CD14-positive monocyte (primary cell): ENCODE measurements around the gene STXBP6. TPM values are rescaled to one million over a fixed set of nuclear protein-coding genes. Genes with fewer than 3 reads are reported as not detected.
A peak's percentile ranks its signal among the peaks of the same experiment; 100 is the strongest.

ENCODE experiments used
- DNase-seq, 3 donors: peaks; one replicate each; pipeline ENCODE4 v3.0.0-alpha.2; 2011 to 2022
- H2AFZ ChIP-seq: 2 replicates; pipeline ENCODE4 v1.6.0; 2012; ENCODE audit warnings: mild to moderate bottlenecking, low read depth, low read length, inconsistent platforms; ENCODE audit not compliant: insufficient read depth, poor library complexity, severe bottlenecking
- H3K27ac ChIP-seq, 2 donors: 1 replicate in 1 of 2; 2 replicates in 1 of 2; pipeline ENCODE4 v1.5.1; 2012 to 2013; ENCODE audit warnings: low read length in 2 of 2, control low read depth in 1 of 2, inconsistent platforms in 1 of 2, low read depth in 1 of 2, mild to moderate bottlenecking in 1 of 2
- H3K27me3 ChIP-seq, 2 donors: one replicate each; pipeline versions ENCODE4 v1.6.0 to v1.6.1; 2011 to 2013; ENCODE audit warnings: low read length in 2 of 2; ENCODE audit not compliant: control insufficient read depth in 2 of 2, insufficient read depth in 2 of 2
- H3K36me3 ChIP-seq, 2 donors: replicated peaks in 1 of 2; 1 replicate in 1 of 2; 2 replicates in 1 of 2; pipeline versions ENCODE4 v1.5.1 to v1.6.1; 2012 to 2013; ENCODE audit warnings: low read length in 2 of 2, control low read depth in 1 of 2, inconsistent platforms in 1 of 2, mild to moderate bottlenecking in 1 of 2; ENCODE audit not compliant: insufficient read depth in 2 of 2, control insufficient read depth in 1 of 2
- H3K4me1 ChIP-seq, 2 donors: 1 replicate in 1 of 2; 2 replicates in 1 of 2; pipeline versions ENCODE4 v1.5.1 to v1.6.1; 2012 to 2013; ENCODE audit warnings: low read length in 2 of 2, control low read depth in 1 of 2, inconsistent platforms in 1 of 2, mild to moderate bottlenecking in 1 of 2, moderate library complexity in 1 of 2; ENCODE audit not compliant: insufficient read depth in 2 of 2, control insufficient read depth in 1 of 2
- H3K4me2 ChIP-seq: replicated peaks from 2 replicates; pipeline ENCODE3; 2012; ENCODE audit warnings: low read length, moderate library complexity, mild to moderate bottlenecking; ENCODE audit not compliant: poor library complexity, severe bottlenecking; ENCODE audit errors: extremely low read depth
- H3K4me3 ChIP-seq, 3 experiments: fragments of 200-600 bp in 1 of 3; sonication (generic) in 1 of 3; replicated peaks in 1 of 3; 1 replicate in 2 of 3; 2 replicates in 1 of 3; pipeline ENCODE4 v1.5.1; 2011 to 2013; ENCODE audit warnings: low read length in 3 of 3, mild to moderate bottlenecking in 3 of 3, control low read depth in 2 of 3, low read depth in 2 of 3, inconsistent platforms in 1 of 3, moderate library complexity in 1 of 3
- H3K79me2 ChIP-seq: 2 replicates; pipeline ENCODE4 v1.6.0; 2012; ENCODE audit warnings: mild to moderate bottlenecking, control low read depth, inconsistent platforms, low read length, moderate library complexity; ENCODE audit not compliant: insufficient read depth
- H3K9ac ChIP-seq: 2 replicates; pipeline ENCODE4 v1.6.0; 2017; ENCODE audit warnings: low read length, mild to moderate bottlenecking; ENCODE audit not compliant: insufficient read depth, poor library complexity, severe bottlenecking
- H3K9me3 ChIP-seq, 2 donors: replicated peaks in 1 of 2; 1 replicate in 1 of 2; 2 replicates in 1 of 2; pipeline versions ENCODE4 v1.5.1 to v1.6.1; 2012 to 2013; ENCODE audit warnings: low read length in 2 of 2, control low read depth in 1 of 2; ENCODE audit not compliant: control insufficient read depth in 1 of 2, insufficient read depth in 1 of 2
- H4K20me1 ChIP-seq: 2 replicates; pipeline ENCODE4 v1.6.0; 2012; ENCODE audit warnings: mild to moderate bottlenecking, low read length, control low read depth, moderate library complexity; ENCODE audit not compliant: insufficient read depth
- H3K27ac Mint-ChIP-seq, 7 donors: one replicate each; pipeline ENCODE4 v1.8.0; 2020; ENCODE audit warnings: mild to moderate bottlenecking in 7 of 7, mixed read lengths in 7 of 7, moderate library complexity in 6 of 7, inconsistent platforms in 2 of 7
- H3K27me3 Mint-ChIP-seq, 3 donors: one replicate each; pipeline ENCODE4 v1.8.0; 2021 to 2022; ENCODE audit warnings: low read depth in 3 of 3, mild to moderate bottlenecking in 3 of 3, mixed read lengths in 3 of 3, moderate library complexity in 3 of 3, inconsistent platforms in 1 of 3
- H3K36me3 Mint-ChIP-seq, 2 donors: one replicate each; pipeline ENCODE4 v1.8.0; 2020; ENCODE audit warnings: mixed read lengths in 2 of 2, inconsistent platforms in 1 of 2, mild to moderate bottlenecking in 1 of 2
- H3K4me1 Mint-ChIP-seq: one replicate; pipeline ENCODE4 v1.8.0; 2020; ENCODE audit warnings: mild to moderate bottlenecking, mixed read lengths
- H3K4me3 Mint-ChIP-seq, 2 donors: one replicate each; pipeline ENCODE4 v1.8.0; 2020; ENCODE audit warnings: mild to moderate bottlenecking in 2 of 2, mixed read lengths in 2 of 2, moderate library complexity in 1 of 2
- H3K9me3 Mint-ChIP-seq, 7 donors: one replicate each; pipeline ENCODE4 v1.8.0; 2020 to 2022; ENCODE audit warnings: mixed read lengths in 7 of 7, mild to moderate bottlenecking in 6 of 7, moderate library complexity in 6 of 7, inconsistent platforms in 2 of 7
- CTCF ChIP-seq: fragments of 200-600 bp; IDR thresholded peaks from one replicate; pipeline ENCODE4 v1.8.0; 2022; ENCODE audit warnings: antibody characterized with exemption, mild to moderate bottlenecking
- WGBS: methylation state at CpG from one replicate; pipeline ENCODE4 v1.1.5; 2013; ENCODE audit warnings: missing lambda C conversion rate; ENCODE audit not compliant: insufficient coverage; 5-methylcytosine and 5-hydroxymethylcytosine counted together
- intact Hi-C, 2 donors: fragments of 100-400 bp; cut with micrococcal nuclease; formaldehyde crosslinking; loops; one replicate each; pipeline versions ENCODE4 v1.15.0 to v1.15.1; 2023
- polyA plus RNA-seq, 3 donors: library from polyadenylated mRNA; depleted of rRNA in 1 of 3; unstranded in 2 of 3; stranded (reverse) in 1 of 3; fragments of 300-500 nt in 2 of 3; fragments of >200 nt in 1 of 3; fragmentation: Illumina TruSeq in 2 of 3; gene quantifications; 1 replicate in 2 of 3; 2 replicates in 1 of 3; pipeline ENCODE4 v1.2.3, GENCODE V29; 2012 to 2021

STXBP6 gene
- polyA plus RNA-seq, 3 donors = 0.05 to 0.25 (median 0.08) TPM

- H3K9me3 Mint-ChIP-seq = peaks cover 0 to 8% (median 4%) of the 10 kb centered on the region in 7 donors
Measured at GRCh38 chr14:24889843-24890242, 160.1 kb downstream of the STXBP6 start.

GRCh38 chr14:24888532-24888931 is 161.4 kb downstream of the STXBP6 start:
- H3K36me3 Mint-ChIP-seq = no peaks in the 10 kb centered on the region
- H3K27ac ChIP-seq = no peak overlapping the region
- H3K9ac ChIP-seq = no peak overlapping the region
- intact Hi-C loops = no loop called here
- peaks cover 13% of the 10 kb centered on the region for H3K4me1 Mint-ChIP-seq
- H3K4me2 ChIP-seq = no peak overlapping the region
- H4K20me1 ChIP-seq = no peaks in the 10 kb centered on the region
- H3K27me3 ChIP-seq = no peaks in the 10 kb centered on the region
- peaks cover 0 to 8% (median 4%) of the 10 kb centered on the region in 7 donors for H3K9me3 Mint-ChIP-seq
- no peaks in the 10 kb centered on the region for H3K79me2 ChIP-seq
- H3K4me3 Mint-ChIP-seq = no peak overlapping the region
- H2AFZ ChIP-seq = no peak overlapping the region
- H3K27ac Mint-ChIP-seq = no peak overlapping the region
- H3K9me3 ChIP-seq = peaks cover 0 to 3% of the 10 kb centered on the region in 2 donors
- H3K4me1 ChIP-seq = peaks cover 8 to 10% of the 10 kb centered on the region in 2 donors
- TF ChIP-seq CTCF = no peak
- peak in 2 of 3 donors; percentile 3 to 10 for DNase-seq
- H3K27me3 Mint-ChIP-seq = peaks cover 0 to 2% (median 2%) of the 10 kb centered on the region in 3 donors
- no peaks in the 10 kb centered on the region for H3K36me3 ChIP-seq
- no peak overlapping the region for H3K4me3 ChIP-seq
- WGBS = 36% methylated on average over 2 of the region's 6 CpGs

More at GRCh38 chr14:24889843-24890242, 160.1 kb downstream of the STXBP6 start:
- H3K4me3 Mint-ChIP-seq = no peak overlapping the region
- intact Hi-C loops = no loop called here
- Histone ChIP-seq H2AFZ (no peak overlapping the region), H3K36me3 (no peaks in the 10 kb centered on the region), H3K4me1 (peaks cover 10 to 12% of the 10 kb centered on the region in 2 donors), H3K9ac (no peak overlapping the region), H3K4me2 (no peak overlapping the region), H4K20me1 (no peaks in the 10 kb centered on the region), H3K79me2 (no peaks in the 10 kb centered on the region), H3K27me3 (no peaks in the 10 kb centered on the region), H3K27ac (no peak overlapping the region), H3K9me3 (peaks cover 0 to 3% of the 10 kb centered on the region in 2 donors), H3K4me3 (no peak overlapping the region)
- H3K36me3 Mint-ChIP-seq = no peaks in the 10 kb centered on the region
- no peaks in the 10 kb centered on the region for H3K27me3 Mint-ChIP-seq
- no peak for DNase-seq
- TF ChIP-seq CTCF = no peak
- peaks cover 19% of the 10 kb centered on the region for H3K4me1 Mint-ChIP-seq
- H3K27ac Mint-ChIP-seq = no peak overlapping the region
